Kasumi-1 (cell line): ENCODE results near the gene PAXX.

ENCODE experiments used
- DNase-seq, 2 experiments: peaks; one replicate each; lab custom pipeline; 2025; lab: John Stamatoyannopoulos, UW

PAXX gene

DNA sequence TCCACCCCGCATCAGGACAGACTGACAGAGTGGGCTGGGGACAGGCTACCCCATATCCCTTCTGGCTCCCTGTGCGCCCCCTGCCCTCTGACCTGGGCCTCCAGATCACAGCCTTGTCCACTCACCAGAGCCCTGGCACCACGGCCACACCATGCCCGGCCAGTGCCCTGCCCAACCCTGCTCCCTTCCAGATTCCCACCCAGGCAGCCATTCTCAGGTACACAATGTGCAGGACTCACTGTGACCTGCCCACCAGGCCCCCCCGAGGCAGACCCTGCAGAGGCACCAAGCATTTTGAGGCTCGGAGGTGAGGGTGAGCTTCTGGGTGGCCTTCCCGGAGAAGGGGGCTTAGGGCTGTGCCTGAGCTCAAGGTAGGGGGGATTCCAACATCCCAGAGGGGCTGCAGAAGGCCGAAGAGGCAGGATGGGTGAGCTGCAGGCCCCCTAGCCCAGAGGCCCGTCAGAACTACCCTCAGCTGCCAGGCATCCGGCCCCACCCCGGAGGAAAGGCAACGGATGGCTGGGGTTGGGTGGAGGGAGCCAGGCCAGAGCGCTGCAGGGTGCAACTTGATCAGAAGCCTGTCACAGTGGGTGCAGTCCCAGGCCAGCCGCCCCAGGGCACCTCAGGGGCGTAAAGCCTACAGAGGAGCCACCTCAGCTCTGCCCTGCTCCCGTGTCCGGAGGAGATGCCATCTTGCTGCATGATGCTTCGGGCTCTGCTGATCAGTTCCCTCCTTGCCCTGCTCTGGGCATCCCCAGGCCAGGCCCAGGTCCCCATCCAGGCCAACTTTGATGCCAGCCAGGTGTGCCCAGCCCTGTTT, 9.8 kb upstream of the PAXX start, which contains the start of gene LCNL1:
TSS of gene LCNL1 (plus strand) at position 762 of the 820 bp plus-strand sequence. CDS start 594 bp downstream, outside the sequence.
- DNase-seq = no peak

- no peak for DNase-seq
Measured at GRCh38 chr9:136983167-136983566, 9.1 kb upstream of the PAXX start.

DNA sequence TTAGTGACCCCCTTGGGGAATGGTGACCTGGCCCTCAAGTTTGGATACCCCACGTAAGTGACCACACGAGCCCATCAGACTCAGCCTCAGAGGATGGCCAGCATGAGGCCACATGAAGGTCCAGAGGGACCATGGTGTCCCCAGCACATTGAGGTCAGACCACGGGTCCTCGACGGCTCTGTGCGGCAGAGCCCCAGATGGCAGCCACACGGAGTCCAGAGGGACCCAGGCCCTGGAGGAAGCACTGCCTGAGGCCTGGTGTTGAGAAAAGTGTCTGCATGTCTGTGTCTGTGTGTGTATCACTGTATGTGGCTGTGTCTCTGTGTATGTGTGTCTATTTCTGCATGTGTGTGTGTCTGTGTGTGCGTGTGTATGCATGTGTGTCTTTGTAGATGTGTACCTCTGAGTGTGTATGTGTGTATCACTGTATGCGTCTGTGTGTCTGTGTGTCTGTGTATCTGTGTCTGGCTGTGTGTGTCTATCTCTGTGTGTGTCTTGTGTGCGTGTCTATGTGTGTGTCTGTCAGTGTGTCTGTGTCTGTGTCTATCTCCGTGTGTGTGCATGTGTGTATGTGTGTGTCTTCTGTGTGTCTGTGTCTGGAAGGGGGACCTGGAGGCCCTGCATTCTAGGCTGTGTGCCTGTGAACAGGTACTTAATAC, 8.4 kb upstream of the PAXX start:
- DNase-seq = no peak

- DNase-seq = no peak
Measured at GRCh38 chr9:136984464-136985026, 7.7 kb upstream of the PAXX start.

DNA sequence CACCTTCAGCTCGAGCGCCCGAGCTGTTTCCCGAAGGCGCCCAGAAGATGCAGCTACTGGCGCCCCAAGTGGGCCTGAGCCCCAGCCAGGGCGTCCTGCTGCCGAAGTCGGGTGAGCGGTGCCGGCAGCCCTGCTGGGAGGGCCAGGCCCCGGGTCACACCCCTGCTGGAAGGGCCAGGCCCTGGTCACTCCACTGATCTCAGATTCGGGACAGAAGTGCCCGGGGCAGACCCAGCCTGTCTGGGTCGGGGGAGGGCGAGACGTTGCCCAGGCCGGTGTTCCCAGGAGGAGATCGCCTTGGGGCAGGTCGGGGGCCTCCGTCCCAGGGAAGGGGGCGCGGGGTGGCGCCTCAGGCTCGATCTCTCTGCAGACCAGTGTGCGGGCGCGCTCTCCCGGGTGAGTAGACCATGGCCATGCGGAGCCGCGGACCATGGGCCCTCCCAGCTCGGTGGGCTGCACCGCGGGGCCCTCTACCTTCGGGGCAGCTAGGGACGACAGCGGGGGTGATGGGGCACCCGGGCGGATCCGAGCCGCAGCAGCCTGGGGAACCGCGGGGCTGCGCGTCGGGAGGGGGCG, 7.1 kb upstream of the PAXX start:
- no peak for DNase-seq

- DNase-seq = no peak
Measured at GRCh38 chr9:136985853-136986252, 6.4 kb upstream of the PAXX start.

- DNase-seq = no peak
Measured at GRCh38 chr9:136988872-136989271, 3.4 kb upstream of the PAXX start.

DNA sequence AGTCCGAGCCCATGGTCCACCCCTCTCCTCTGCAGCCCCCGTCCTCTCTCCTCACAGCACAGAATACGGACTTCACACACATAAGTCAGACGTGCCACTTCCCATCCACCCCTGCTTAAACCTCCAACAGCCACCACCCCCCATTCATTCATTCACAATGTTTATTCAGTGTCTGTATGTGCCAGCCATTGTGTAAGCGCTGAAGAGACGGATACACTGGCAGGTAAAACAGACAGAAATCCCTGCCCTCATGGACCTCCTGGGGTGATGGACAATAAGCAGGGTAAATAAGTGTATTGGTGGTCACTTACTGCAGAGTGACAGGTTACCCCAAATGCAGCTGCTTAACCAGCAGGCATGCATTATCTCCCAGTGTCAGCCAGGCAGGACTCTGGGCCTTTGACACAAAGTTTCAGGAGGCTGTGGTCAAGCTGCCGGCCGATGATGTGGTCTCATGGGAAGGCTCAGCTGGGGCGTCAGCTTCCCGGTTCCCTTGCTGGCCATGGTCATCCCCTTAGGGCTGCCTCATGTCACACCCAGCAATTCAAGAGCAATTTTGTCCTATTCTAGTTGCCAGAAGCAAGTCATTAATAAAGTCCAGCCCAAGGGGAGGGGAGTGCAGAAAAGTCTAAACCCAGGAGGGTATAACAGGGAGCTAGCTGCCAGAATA, 1.8 kb upstream of the PAXX start:
- no peak for DNase-seq

- no peak for DNase-seq
Measured at GRCh38 chr9:136992819-136993369, 672 bp downstream of the PAXX start.

- no peak for DNase-seq
Measured at GRCh38 chr9:136994180-136994887, 2.1 kb downstream of the PAXX start.

DNA sequence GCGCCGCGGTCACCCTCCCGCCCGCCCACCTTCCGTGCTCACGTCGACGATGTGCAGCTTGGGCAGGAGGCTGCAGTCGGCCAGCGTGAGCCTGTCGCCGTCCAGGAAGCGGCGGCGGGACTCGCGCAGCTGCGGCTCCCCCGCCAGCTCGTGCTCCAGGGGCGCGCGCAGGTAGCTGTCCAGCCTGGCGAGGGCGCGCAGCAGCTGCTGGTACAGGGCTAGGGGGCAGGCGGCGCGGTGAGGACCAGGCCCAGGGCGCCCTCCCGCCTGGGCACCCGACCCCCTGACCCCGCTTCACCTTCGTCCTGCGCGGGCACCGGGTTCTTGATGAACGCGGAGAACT, 2.6 kb downstream of the PAXX start:
- no peak for DNase-seq

GRCh38 chr9:136995362-136995761, 3.1 kb downstream of the PAXX start:
- no peak for DNase-seq

DNA sequence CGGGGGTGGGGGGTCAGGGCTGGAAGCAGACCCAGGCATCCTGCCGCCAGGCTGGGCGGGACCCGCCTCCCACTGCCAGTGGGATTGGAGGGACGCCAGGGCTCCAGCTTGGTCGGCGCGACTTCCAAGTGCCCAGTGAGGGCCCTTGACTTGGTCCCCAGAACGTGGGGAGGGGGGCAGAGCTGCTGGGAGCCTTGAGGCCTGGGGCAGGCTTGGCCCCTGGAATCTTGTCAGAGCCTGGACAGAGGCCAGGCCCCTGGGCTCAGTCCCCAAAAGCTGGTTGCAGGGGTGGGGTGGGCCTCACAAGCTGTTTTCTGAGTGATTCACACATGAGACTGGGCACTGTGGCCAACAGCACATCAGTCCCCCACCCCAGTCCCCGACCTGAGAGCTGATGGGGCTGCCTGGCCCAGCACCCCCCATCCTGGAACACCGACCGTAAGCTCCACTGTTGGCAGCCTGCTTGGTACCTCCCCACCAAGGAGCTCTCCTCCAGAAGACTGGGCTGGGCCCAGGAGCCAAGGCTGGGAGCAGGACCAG, 3.6 kb downstream of the PAXX start:
- DNase-seq = no peak

GRCh38 chr9:136996361-136997292, 4.4 kb downstream of the PAXX start, which contains the start of gene CLIC3:
Gene CLIC3 (minus strand): TSS chr9:136996568. CDS start chr9:136996543, 25 bp downstream.
- peak in 1 of 2 experiments; percentile 22 for DNase-seq

DNA sequence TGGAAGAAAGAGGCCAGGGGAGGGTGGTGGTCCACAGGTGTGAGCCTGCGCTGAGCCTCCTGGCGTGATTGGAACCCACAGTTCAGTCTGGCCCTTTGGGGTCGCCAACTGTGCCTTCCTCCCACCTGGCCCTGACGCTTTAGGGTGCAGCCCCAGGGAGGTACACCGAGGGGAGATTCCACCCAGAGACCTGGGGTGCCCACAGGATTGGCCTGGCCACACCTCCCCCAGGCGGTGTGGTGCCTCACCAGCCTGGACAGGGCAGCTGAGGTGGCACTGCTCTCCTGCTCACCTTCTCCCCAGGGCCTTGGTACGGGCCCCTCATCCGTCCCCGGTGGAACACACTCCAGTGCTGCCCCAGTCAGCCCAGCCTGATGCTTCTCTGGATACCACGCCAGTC, 5.1 kb downstream of the PAXX start:
- DNase-seq = no peak

DNA sequence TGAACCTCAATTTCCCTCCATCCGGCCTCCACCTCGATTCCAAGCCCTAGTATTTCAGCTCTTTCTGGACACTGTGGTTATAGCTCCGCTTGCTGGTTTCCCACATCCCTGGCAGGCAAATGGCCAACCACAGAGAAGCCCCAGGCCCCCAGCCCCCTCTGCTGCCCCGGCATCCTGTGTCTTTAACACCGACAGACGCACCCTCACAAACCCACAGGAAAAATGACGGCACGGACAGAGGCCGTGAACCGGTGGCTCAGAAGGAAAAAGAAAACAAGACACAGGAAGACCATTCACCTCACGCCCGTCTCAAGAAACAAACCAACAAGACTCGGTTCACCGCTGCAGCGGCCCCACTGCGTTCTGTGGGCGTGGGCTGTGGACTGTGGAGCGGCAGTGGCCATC, 5.6 kb downstream of the PAXX start:
- DNase-seq = no peak

DNA sequence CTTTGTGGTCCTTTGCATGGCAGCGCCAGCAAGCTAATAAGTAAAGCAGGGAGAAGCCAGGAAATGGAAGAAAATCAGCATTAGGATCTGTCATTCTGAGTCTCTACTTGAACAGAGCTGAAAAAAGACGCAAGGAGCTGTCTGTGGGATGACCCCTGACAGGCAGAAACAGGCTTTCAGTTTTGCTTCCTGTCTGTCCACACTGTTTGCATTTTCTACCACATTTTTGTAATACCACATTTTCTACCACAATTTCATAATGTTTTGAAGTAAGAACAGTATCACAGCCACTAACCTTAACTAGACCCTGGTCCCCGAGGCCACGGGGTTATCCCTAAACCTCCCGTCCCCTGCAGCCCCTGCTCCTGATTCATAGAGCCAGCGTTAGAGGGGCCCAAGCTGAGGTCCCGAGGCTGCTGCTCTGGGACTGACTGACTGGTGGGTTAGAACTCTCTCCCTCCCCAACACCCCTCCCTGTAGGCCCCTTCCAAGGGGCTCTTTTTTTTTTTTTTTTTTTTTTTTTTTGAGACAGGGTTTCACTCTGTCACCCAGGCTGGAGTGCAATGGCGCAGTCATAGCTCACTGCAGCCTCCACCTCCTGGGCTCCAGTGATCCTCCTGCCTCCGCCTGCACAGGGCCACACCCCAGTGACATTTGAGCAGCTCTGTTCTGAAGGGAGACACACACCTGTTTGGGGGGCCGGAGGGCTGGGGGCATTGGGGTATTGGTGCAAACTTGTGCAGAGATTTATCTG, 8.1 kb downstream of the PAXX start:
- DNase-seq = peak; percentile 51 to 57

- DNase-seq = no peak
Measured at GRCh38 chr9:137001857-137002645, 9.8 kb downstream of the PAXX start.
